K562 (cell line): Measurements from ENCODE around the gene AP2M1. TPM values are rescaled to one million over a fixed set of nuclear protein-coding genes. Genes with fewer than 3 reads are reported as not detected.
A peak's percentile ranks its signal among the peaks of the same experiment; 100 is the strongest.

Source experiments
- CHD4 ChIP-seq: fragments of 200-600 bp; sonication (generic); IDR thresholded peaks from 3 replicates; pipeline ENCODE4 v1.6.1; 2012; ENCODE audit warnings: low read depth, mild to moderate bottlenecking, mixed read lengths, low read length, inconsistent platforms; ENCODE audit not compliant: insufficient read depth, insufficient replicate concordance, poor library complexity, severe bottlenecking
- KLF1 ChIP-seq: fragments of 450-650 bp; IDR thresholded peaks from 2 replicates; pipeline ENCODE4 v1.6.1; 2016; ENCODE audit warnings: missing genetic modification characterization, missing compliant biosample characterization
- KLF13 ChIP-seq: fragments of 450-650 bp; IDR thresholded peaks from 2 replicates; pipeline ENCODE4 v1.6.1; 2016; ENCODE audit warnings: missing genetic modification characterization, low read depth, mild to moderate bottlenecking, missing compliant biosample characterization, moderate library complexity, borderline replicate concordance
- PHF8 ChIP-seq: fragments of 200-600 bp; sonication (generic); IDR thresholded peaks from 2 replicates; pipeline ENCODE4 v1.6.1; 2012; ENCODE audit warnings: mixed run types, mild to moderate bottlenecking, inconsistent platforms, low read length, moderate library complexity, borderline replicate concordance
- POLR2A ChIP-seq: fragments of 450-650 bp; conservative IDR thresholded peaks from 2 replicates; pipeline ENCODE4 v1.6.1; 2016
- SMARCA4 ChIP-seq: fragments of 450-650 bp; IDR thresholded peaks from 2 replicates; pipeline ENCODE4 v1.6.1; 2016
- TEAD1 ChIP-seq, 2 experiments: fragments of 450-650 bp in 1 of 2; sonication (generic) in 1 of 2; formaldehyde crosslinking; IDR thresholded peaks; 2 replicates each; pipeline versions ENCODE4 v1.4.0 to v1.8.0; 2020 to 2022; ENCODE audit warnings: mild to moderate bottlenecking in 2 of 2, missing genetic modification reagents in 1 of 2
- YY1 ChIP-seq, 3 experiments: IDR thresholded peaks; 2 replicates each; pipeline ENCODE4 v1.6.1; 2011; ENCODE audit warnings: low read length in 2 of 3, mild to moderate bottlenecking in 2 of 3, moderate library complexity in 2 of 3, borderline replicate concordance in 1 of 3, control low read depth in 1 of 3, low read depth in 1 of 3; ENCODE audit not compliant: insufficient read depth in 3 of 3, insufficient replicate concordance in 2 of 3, control insufficient read depth in 1 of 3, insufficient read length in 1 of 3; ENCODE audit errors: extremely low read depth in 1 of 3
- polyA plus RNA-seq, 8 experiments: library from polyadenylated mRNA; depleted of rRNA in 4 of 8; stranded (reverse) in 5 of 8; unstranded in 3 of 8; fragments of >200 nt; fragmentation: Nextera tagmentation in 2 of 8; fragmentation: Illumina TruSeq in 1 of 8; extraction: Ambion mirVana in 2 of 8; extraction: Trizol in 1 of 8; gene quantifications; 2 replicates each; pipeline versions ENCODE4 v1.2.1 to v1.2.3, GENCODE V29; 2011 to 2014; ENCODE audit warnings: inconsistent platforms in 1 of 8, missing spikeins in 1 of 8
- total RNA-seq, 7 experiments: library from RNA; depleted of rRNA in 6 of 7; stranded (reverse); fragments of >200 nt in 6 of 7; fragmentation: Illumina TruSeq in 2 of 7; extraction: Trizol in 2 of 7; gene quantifications; 2 replicates each; pipeline versions ENCODE4 v1.2.1 to v1.2.3, GENCODE V29; 2011 to 2021; ENCODE audit warnings: low replicate concordance in 1 of 7
- TF ChIP-seq, protein P1 (sequence below): fragments of 450-650 bp; IDR thresholded peaks from 2 replicates; pipeline ENCODE4 v1.6.1; 2016; ENCODE audit warnings: mild to moderate bottlenecking, moderate library complexity
- TF ChIP-seq, protein P2 (sequence below), 2 experiments: fragments of 450-650 bp; IDR thresholded peaks; 2 replicates each; pipeline ENCODE4 v1.6.1; 2016
- TF ChIP-seq, protein P3 (sequence below), 2 experiments: IDR thresholded peaks; 2 replicates each; pipeline ENCODE4 v1.6.1; 2011; ENCODE audit warnings: borderline replicate concordance in 1 of 2, control low read depth in 1 of 2, low read depth in 1 of 2, low read length in 1 of 2, mild to moderate bottlenecking in 1 of 2, mixed read lengths in 1 of 2, moderate library complexity in 1 of 2; ENCODE audit not compliant: insufficient read depth in 1 of 2, insufficient read length in 1 of 2, poor library complexity in 1 of 2, severe bottlenecking in 1 of 2; ENCODE audit errors: extremely low read depth in 1 of 2

The AP2M1 gene
- total and polyA plus RNA-seq, 9 of the 15 experiments (the other 6 are each of a cell fraction or from before 2014, with no cell fraction given) = 118 to 505 (median 296) TPM

DNA sequence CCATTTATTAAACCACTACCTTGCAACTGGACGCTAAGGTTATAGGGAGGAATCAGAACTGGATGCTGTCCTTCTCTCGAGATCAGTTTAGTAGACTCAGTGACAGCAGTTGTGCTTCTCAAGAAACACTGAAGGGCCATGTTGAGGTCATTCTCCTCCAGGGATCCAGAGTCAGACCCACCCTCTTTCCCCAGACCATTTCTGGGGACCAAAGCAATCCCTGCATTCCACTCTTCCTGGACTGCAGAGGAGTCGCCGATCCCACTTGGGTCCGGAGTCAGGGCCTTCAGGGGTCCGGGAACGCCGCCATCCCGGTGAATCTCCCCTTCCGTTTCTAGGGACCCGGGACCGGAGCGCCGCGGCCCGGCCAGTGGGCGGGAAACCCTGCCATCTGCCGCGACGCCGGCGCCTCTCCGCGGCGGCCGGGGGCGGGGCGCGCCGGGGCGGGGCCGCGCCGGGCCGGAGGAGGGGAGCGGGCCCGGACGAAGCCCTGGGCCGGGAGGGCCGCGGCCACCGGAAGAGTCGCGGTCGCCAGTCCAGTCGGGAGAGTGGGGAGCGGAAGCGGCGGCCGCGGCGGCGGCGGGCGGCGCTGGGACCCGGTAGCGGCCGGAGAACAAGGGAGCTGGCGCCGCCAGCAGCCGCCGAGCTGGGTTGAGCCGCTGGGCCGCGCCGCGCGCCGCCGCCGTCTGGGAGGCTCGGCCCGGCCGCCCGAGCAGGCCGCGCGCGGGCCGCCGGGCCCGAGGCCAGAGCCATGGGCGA is 19.6 kb upstream of the AP2M1 start, which contains the start of gene DVL3 (continued):
- TF ChIP-seq, protein P1, sequence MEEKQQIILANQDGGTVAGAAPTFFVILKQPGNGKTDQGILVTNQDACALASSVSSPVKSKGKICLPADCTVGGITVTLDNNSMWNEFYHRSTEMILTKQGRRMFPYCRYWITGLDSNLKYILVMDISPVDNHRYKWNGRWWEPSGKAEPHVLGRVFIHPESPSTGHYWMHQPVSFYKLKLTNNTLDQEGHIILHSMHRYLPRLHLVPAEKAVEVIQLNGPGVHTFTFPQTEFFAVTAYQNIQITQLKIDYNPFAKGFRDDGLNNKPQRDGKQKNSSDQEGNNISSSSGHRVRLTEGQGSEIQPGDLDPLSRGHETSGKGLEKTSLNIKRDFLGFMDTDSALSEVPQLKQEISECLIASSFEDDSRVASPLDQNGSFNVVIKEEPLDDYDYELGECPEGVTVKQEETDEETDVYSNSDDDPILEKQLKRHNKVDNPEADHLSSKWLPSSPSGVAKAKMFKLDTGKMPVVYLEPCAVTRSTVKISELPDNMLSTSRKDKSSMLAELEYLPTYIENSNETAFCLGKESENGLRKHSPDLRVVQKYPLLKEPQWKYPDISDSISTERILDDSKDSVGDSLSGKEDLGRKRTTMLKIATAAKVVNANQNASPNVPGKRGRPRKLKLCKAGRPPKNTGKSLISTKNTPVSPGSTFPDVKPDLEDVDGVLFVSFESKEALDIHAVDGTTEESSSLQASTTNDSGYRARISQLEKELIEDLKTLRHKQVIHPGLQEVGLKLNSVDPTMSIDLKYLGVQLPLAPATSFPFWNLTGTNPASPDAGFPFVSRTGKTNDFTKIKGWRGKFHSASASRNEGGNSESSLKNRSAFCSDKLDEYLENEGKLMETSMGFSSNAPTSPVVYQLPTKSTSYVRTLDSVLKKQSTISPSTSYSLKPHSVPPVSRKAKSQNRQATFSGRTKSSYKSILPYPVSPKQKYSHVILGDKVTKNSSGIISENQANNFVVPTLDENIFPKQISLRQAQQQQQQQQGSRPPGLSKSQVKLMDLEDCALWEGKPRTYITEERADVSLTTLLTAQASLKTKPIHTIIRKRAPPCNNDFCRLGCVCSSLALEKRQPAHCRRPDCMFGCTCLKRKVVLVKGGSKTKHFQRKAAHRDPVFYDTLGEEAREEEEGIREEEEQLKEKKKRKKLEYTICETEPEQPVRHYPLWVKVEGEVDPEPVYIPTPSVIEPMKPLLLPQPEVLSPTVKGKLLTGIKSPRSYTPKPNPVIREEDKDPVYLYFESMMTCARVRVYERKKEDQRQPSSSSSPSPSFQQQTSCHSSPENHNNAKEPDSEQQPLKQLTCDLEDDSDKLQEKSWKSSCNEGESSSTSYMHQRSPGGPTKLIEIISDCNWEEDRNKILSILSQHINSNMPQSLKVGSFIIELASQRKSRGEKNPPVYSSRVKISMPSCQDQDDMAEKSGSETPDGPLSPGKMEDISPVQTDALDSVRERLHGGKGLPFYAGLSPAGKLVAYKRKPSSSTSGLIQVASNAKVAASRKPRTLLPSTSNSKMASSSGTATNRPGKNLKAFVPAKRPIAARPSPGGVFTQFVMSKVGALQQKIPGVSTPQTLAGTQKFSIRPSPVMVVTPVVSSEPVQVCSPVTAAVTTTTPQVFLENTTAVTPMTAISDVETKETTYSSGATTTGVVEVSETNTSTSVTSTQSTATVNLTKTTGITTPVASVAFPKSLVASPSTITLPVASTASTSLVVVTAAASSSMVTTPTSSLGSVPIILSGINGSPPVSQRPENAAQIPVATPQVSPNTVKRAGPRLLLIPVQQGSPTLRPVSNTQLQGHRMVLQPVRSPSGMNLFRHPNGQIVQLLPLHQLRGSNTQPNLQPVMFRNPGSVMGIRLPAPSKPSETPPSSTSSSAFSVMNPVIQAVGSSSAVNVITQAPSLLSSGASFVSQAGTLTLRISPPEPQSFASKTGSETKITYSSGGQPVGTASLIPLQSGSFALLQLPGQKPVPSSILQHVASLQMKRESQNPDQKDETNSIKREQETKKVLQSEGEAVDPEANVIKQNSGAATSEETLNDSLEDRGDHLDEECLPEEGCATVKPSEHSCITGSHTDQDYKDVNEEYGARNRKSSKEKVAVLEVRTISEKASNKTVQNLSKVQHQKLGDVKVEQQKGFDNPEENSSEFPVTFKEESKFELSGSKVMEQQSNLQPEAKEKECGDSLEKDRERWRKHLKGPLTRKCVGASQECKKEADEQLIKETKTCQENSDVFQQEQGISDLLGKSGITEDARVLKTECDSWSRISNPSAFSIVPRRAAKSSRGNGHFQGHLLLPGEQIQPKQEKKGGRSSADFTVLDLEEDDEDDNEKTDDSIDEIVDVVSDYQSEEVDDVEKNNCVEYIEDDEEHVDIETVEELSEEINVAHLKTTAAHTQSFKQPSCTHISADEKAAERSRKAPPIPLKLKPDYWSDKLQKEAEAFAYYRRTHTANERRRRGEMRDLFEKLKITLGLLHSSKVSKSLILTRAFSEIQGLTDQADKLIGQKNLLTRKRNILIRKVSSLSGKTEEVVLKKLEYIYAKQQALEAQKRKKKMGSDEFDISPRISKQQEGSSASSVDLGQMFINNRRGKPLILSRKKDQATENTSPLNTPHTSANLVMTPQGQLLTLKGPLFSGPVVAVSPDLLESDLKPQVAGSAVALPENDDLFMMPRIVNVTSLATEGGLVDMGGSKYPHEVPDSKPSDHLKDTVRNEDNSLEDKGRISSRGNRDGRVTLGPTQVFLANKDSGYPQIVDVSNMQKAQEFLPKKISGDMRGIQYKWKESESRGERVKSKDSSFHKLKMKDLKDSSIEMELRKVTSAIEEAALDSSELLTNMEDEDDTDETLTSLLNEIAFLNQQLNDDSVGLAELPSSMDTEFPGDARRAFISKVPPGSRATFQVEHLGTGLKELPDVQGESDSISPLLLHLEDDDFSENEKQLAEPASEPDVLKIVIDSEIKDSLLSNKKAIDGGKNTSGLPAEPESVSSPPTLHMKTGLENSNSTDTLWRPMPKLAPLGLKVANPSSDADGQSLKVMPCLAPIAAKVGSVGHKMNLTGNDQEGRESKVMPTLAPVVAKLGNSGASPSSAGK = peak; percentile 72
- TF ChIP-seq PHF8 = peak; percentile 62; the same call in 1 of the 2 replicates
- TF ChIP-seq YY1 (IDR thresholded peaks at IDR 0.05; ENCODE audit: borderline replicate concordance in 1 of 3, control insufficient read depth in 1 of 3, extremely low read depth in 1 of 3, insufficient read depth in 3 of 3, insufficient read length in 1 of 3, insufficient replicate concordance in 2 of 3, low read depth in 1 of 3, low read length in 2 of 3) = peak in 2 of 3 experiments; percentile 13 to 35
- TF ChIP-seq CHD4 = peak; percentile 62
- TF ChIP-seq TEAD1 (CRISPR knock-in tag; IDR thresholded peaks at IDR 0.05) = no peak
- peak; percentile 51; the same call in 1 of the 2 replicates for TF ChIP-seq POLR2A
- TF ChIP-seq SMARCA4 = no peak
- peak; percentile 44; the same call in 1 of the 2 replicates for TF ChIP-seq KLF13
- TF ChIP-seq, protein P2, sequence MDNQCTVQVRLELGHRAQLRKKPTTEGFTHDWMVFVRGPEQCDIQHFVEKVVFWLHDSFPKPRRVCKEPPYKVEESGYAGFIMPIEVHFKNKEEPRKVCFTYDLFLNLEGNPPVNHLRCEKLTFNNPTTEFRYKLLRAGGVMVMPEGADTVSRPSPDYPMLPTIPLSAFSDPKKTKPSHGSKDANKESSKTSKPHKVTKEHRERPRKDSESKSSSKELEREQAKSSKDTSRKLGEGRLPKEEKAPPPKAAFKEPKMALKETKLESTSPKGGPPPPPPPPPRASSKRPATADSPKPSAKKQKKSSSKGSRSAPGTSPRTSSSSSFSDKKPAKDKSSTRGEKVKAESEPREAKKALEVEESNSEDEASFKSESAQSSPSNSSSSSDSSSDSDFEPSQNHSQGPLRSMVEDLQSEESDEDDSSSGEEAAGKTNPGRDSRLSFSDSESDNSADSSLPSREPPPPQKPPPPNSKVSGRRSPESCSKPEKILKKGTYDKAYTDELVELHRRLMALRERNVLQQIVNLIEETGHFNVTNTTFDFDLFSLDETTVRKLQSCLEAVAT (IDR thresholded peaks at IDR 0.05) = 0 out of 4 replicates have a peak, but pooled peaks of 1 of the 2 experiments have one; percentile 2
- TF ChIP-seq, protein P3, sequence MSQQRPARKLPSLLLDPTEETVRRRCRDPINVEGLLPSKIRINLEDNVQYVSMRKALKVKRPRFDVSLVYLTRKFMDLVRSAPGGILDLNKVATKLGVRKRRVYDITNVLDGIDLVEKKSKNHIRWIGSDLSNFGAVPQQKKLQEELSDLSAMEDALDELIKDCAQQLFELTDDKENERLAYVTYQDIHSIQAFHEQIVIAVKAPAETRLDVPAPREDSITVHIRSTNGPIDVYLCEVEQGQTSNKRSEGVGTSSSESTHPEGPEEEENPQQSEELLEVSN (IDR thresholded peaks at IDR 0.05; ENCODE audit: borderline replicate concordance in 1 of 2, extremely low read depth in 1 of 2, insufficient read depth in 1 of 2, insufficient read length in 1 of 2, low read depth in 1 of 2, low read length in 1 of 2, poor library complexity in 1 of 2, severe bottlenecking in 1 of 2) = peak; percentile 87 to 97
- no peak for TF ChIP-seq KLF1 (tag)
